ENCODE measurements around the gene DNAJC24. TPM values are rescaled to one million over a fixed set of nuclear protein-coding genes. Genes with fewer than 3 reads are reported as not detected.

Gene DNAJC24
- polyA plus RNA-seq, 1 donor = 16.3 TPM

DNA sequence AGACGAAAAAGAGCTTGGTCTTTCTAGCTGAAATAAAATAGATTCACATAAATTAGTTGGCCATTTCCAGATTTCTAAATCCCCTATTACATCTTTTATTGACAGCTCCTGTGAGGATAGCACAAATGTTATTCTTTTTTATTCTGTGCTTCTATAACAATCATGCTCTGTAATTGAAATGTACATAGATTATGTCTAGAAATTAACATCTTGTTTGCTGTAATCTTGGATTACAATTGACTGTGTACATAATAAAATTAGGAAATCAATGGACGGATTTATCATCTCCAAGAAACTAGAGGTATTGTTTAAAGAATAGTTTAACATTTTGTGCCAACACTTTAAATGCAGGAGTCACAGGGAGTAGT lies 108.5 kb downstream of the DNAJC24 start:
- Histone ChIP-seq H3K27ac (ENCODE audit: low read length) (no peak overlapping the region), H3K4me3 (ENCODE audit: low read length) (no peak overlapping the region), H3K4me1 (ENCODE audit: control insufficient read depth, insufficient read depth, low read length) (no peaks in the 10 kb centered on the region), H3K36me3 (ENCODE audit: control insufficient read depth, insufficient read depth, low read length) (no peaks in the 10 kb centered on the region), H3K9me3 (ENCODE audit: control insufficient read depth, low read depth, low read length) (no peaks in the 10 kb centered on the region), H3K27me3 (ENCODE audit: control insufficient read depth, insufficient read depth, low read length) (no peaks in the 10 kb centered on the region)
- WGBS (ENCODE audit: insufficient coverage, low lambda C conversion rate) = 100% methylated on average over 1 of the region's 2 CpGs
- DNase-seq = no peak

DNA sequence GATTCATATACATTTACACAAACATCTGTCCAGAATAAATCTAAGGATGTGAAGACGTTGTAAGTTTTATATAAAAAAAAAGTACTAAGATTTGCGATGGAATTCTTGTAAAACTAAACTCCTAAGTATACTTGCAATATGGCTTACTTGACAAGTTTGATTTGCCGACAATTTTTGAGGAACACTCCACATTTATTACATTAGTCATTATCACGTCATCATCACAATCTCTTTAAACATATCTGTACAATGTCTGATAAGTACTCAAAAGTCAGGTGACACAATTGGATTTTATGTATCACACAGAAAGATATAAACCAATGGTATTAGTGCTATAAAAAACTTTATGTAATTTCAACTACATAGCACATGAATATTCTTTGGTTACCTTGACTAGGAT lies 109.4 kb downstream of the DNAJC24 start:
- Histone ChIP-seq H3K27ac (ENCODE audit: low read length) (no peak overlapping the region), H3K4me3 (ENCODE audit: low read length) (no peak overlapping the region), H3K27me3 (ENCODE audit: control insufficient read depth, insufficient read depth, low read length) (no peaks in the 10 kb centered on the region), H3K9me3 (ENCODE audit: control insufficient read depth, low read depth, low read length) (no peaks in the 10 kb centered on the region), H3K4me1 (ENCODE audit: control insufficient read depth, insufficient read depth, low read length) (no peaks in the 10 kb centered on the region), H3K36me3 (ENCODE audit: control insufficient read depth, insufficient read depth, low read length) (no peaks in the 10 kb centered on the region)
- WGBS (ENCODE audit: insufficient coverage, low lambda C conversion rate) = 100% methylated on average over 3 of the region's 4 CpGs
- no peak for DNase-seq

DNA sequence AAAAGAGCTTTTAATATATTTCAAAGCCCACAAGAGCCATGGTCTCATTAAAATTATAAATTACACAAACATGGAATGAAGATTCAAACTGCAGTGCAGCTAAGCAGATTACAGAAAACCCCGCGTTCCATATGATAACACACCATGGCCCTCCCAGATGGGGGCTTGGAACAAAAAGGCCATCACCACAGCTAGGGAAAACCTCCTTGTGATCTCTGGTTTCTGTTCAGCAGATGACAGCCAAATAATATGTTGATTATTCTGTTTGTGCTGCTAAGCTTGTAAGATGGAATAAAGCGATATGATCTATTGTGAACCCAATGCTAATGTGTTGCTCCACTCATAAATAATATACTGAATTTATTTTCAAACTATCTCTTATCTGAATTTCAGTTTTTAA lies 111.3 kb downstream of the DNAJC24 start:
- H3K27me3 ChIP-seq (ENCODE audit: control insufficient read depth, insufficient read depth, low read length) = no peaks in the 10 kb centered on the region
- no peak overlapping the region for H3K27ac ChIP-seq (ENCODE audit: low read length)
- DNase-seq = no peak
- H3K4me1 ChIP-seq (ENCODE audit: control insufficient read depth, insufficient read depth, low read length) = no peaks in the 10 kb centered on the region
- no peaks in the 10 kb centered on the region for H3K9me3 ChIP-seq (ENCODE audit: control insufficient read depth, low read depth, low read length)
- 92% methylated on average over 2 of the region's 3 CpGs for WGBS (ENCODE audit: insufficient coverage, low lambda C conversion rate)
- no peak overlapping the region for H3K4me3 ChIP-seq (ENCODE audit: low read length)
- no peaks in the 10 kb centered on the region for H3K36me3 ChIP-seq (ENCODE audit: control insufficient read depth, insufficient read depth, low read length)

Other genes with a start within 250 kb of the DNAJC24 start
- gene DCDC1, start 121 bp upstream of the DNAJC24 start, polyA plus RNA-seq = 1.2 TPM
- 32.7 TPM for gene IMMP1L, start 139.8 kb downstream of the DNAJC24 start, polyA plus RNA-seq
- gene ELP4, start 139.9 kb downstream of the DNAJC24 start, polyA plus RNA-seq = 14.4 TPM